A549 (cell line): ENCODE results near the gene SLC35D3. TPM values are rescaled to one million over a fixed set of nuclear protein-coding genes. Genes with fewer than 3 reads are reported as not detected.

Experiments used
- ATAC-seq, 2 experiments: fragments of 200-7000 bp in 1 of 2; fragments of >200 bp in 1 of 2; cut with Nextera tagmentation in 1 of 2; cut with Tn5 transposase in 1 of 2; 3 replicates each; pipeline versions ENCODE4 v1.8.0 to v1.9.1; 2018 to 2020; ENCODE audit warnings: mild to moderate bottlenecking in 1 of 2, moderate library complexity in 1 of 2
- CTCF ChIA-PET: fragments of 300-600 bp; sonication (Branson Sonifier 250); formaldehyde crosslinking; extraction: SDS; loops from one replicate; lab custom pipeline; 2021; ENCODE audit warnings: antibody characterized with exemption, inconsistent platforms; lab: Yijun Ruan, JAX
- POLR2A ChIA-PET: fragments of 350-600 bp; formaldehyde crosslinking; extraction: SDS; loops from one replicate; lab custom pipeline; 2021; ENCODE audit warnings: antibody characterized with exemption, inconsistent platforms; lab: Yijun Ruan, JAX
- DNase-seq, 2 experiments: peaks; one replicate each; pipeline versions ENCODE4 v3.0.0 to v3.0.0-alpha.2; 2011 to 2016; ENCODE audit warnings: low read depth in 1 of 2, low spot score in 1 of 2
- FAIRE-seq: peaks from 2 replicates; lab custom pipeline; 2011; peaks lifted over from hg19 to GRCh38; lab: Jason Lieb, UNC
- H3K27ac ChIP-seq, 2 experiments: fragments of >200 bp; sonication (Bioruptor Twin); formaldehyde crosslinking; 3 replicates each; pipeline ENCODE4 v1.5.1; 2016 to 2017
- H3K4me1 ChIP-seq: fragments of >200 bp; sonication (Bioruptor Twin); formaldehyde crosslinking; 3 replicates; pipeline ENCODE4 v1.6.1; 2016
- H3K4me2 ChIP-seq: fragments of >200 bp; sonication (Bioruptor Twin); formaldehyde crosslinking; 3 replicates; pipeline ENCODE4 v1.6.1; 2016
- H3K4me3 ChIP-seq: fragments of >200 bp; sonication (Bioruptor Twin); formaldehyde crosslinking; 3 replicates; pipeline ENCODE4 v1.5.1; 2016
- H3K9me3 ChIP-seq: fragments of >200 bp; sonication (Bioruptor Twin); formaldehyde crosslinking; 3 replicates; pipeline ENCODE4 v1.6.1; 2016
- CBX8 ChIP-seq: fragments of 200-600 bp; sonication (generic); IDR thresholded peaks from 2 replicates; pipeline ENCODE4 v1.6.1; 2016
- CEBPB ChIP-seq, 2 experiments: fragments of >200 bp in 1 of 2; sonication (Bioruptor Twin) in 1 of 2; formaldehyde crosslinking in 1 of 2; IDR thresholded peaks; 2 replicates each; pipeline ENCODE4 v1.6.1; 2012 to 2016
- EHF ChIP-seq: fragments of 250-450 bp; sonication (Bioruptor Pico); IDR thresholded peaks from 2 replicates; pipeline ENCODE4 v1.5.0; 2020; ENCODE audit warnings: mild to moderate bottlenecking
- EHMT2 ChIP-seq: fragments of 200-600 bp; sonication (generic); IDR thresholded peaks from 2 replicates; pipeline ENCODE4 v1.6.1; 2016; ENCODE audit warnings: antibody characterized with exemption, low read depth, mild to moderate bottlenecking, moderate library complexity
- ESRRA ChIP-seq: fragments of 150-350 bp; IDR thresholded peaks from 2 replicates; pipeline ENCODE4 v1.6.1; 2014; ENCODE audit warnings: mild to moderate bottlenecking, low read length, borderline replicate concordance
- FOSB ChIP-seq: fragments of 250-450 bp; sonication (Bioruptor Pico); IDR thresholded peaks from 2 replicates; pipeline ENCODE4 v1.5.0; 2020; ENCODE audit warnings: mild to moderate bottlenecking, moderate library complexity
- FOSL2 ChIP-seq, 2 experiments: fragments of 450-650 bp in 1 of 2; fragments of >200 bp in 1 of 2; sonication (Bioruptor Twin) in 1 of 2; formaldehyde crosslinking; IDR thresholded peaks; 2 replicates each; pipeline versions ENCODE4 v1.5.0 to v1.6.1; 2016 to 2020; ENCODE audit warnings: mild to moderate bottlenecking in 1 of 2, moderate library complexity in 1 of 2
- FOXS1 ChIP-seq: fragments of 250-450 bp; sonication (Bioruptor Pico); IDR thresholded peaks from 2 replicates; pipeline ENCODE4 v1.5.0; 2020; ENCODE audit warnings: mild to moderate bottlenecking, moderate library complexity
- HDAC2 ChIP-seq: fragments of 200-600 bp; sonication (generic); IDR thresholded peaks from 2 replicates; pipeline ENCODE4 v1.6.1; 2016
- HEYL ChIP-seq: fragments of 250-450 bp; sonication (Bioruptor Pico); IDR thresholded peaks from 2 replicates; pipeline ENCODE4 v1.8.0; 2021; ENCODE audit warnings: mild to moderate bottlenecking, moderate library complexity
- JUN ChIP-seq, 2 experiments: fragments of >200 bp; sonication (Bioruptor Twin); formaldehyde crosslinking; IDR thresholded peaks; 2 replicates in 1 of 2; 3 replicates in 1 of 2; pipeline ENCODE4 v1.6.1; 2016 to 2017
- KDM1A ChIP-seq: fragments of 200-600 bp; sonication (generic); IDR thresholded peaks from 2 replicates; pipeline ENCODE4 v1.6.1; 2016; ENCODE audit warnings: low read depth, mild to moderate bottlenecking
- KDM5A ChIP-seq: fragments of 200-600 bp; sonication (generic); IDR thresholded peaks from 2 replicates; pipeline ENCODE4 v1.6.1; 2016; ENCODE audit warnings: antibody characterized with exemption, mild to moderate bottlenecking
- MAZ ChIP-seq: fragments of 150-350 bp; IDR thresholded peaks from 2 replicates; pipeline ENCODE4 v1.6.1; 2014; ENCODE audit warnings: antibody characterized with exemption, low read depth, low read length, borderline replicate concordance
- MYC ChIP-seq: IDR thresholded peaks from 2 replicates; pipeline ENCODE4 v1.6.1; 2012; ENCODE audit warnings: mild to moderate bottlenecking, inconsistent platforms, low read length, improper control_type of control experiment, borderline replicate concordance
- NFE2L2 ChIP-seq: fragments of 150-350 bp; conservative IDR thresholded peaks from 2 replicates; pipeline ENCODE4 v1.6.1; 2014; ENCODE audit warnings: low read length
- NPAS2 ChIP-seq: fragments of 250-450 bp; sonication (Bioruptor Pico); IDR thresholded peaks from 2 replicates; pipeline ENCODE4 v1.8.0; 2022; ENCODE audit warnings: mild to moderate bottlenecking, moderate library complexity, borderline replicate concordance
- RARB ChIP-seq: fragments of 250-450 bp; sonication (Bioruptor Pico); IDR thresholded peaks from 2 replicates; pipeline ENCODE4 v1.8.0; 2021; ENCODE audit warnings: mild to moderate bottlenecking, moderate library complexity
- RFX5 ChIP-seq: fragments of 450-650 bp; IDR thresholded peaks from 2 replicates; pipeline ENCODE4 v1.7.1; 2014; ENCODE audit warnings: antibody characterized with exemption, mild to moderate bottlenecking, moderate library complexity
- RNF2 ChIP-seq: fragments of 200-600 bp; sonication (generic); IDR thresholded peaks from 2 replicates; pipeline ENCODE4 v1.6.1; 2016; ENCODE audit warnings: low read depth, mild to moderate bottlenecking, antibody characterized with exemption, moderate library complexity, borderline replicate concordance
- SMC3 ChIP-seq: fragments of >200 bp; sonication (Bioruptor Twin); formaldehyde crosslinking; IDR thresholded peaks from 3 replicates; pipeline ENCODE4 v1.6.1; 2018; ENCODE audit warnings: inconsistent platforms
- ZNF302 ChIP-seq: fragments of 250-450 bp; sonication (Bioruptor Pico); IDR thresholded peaks from 2 replicates; pipeline ENCODE4 v1.9.0; 2021; ENCODE audit warnings: inconsistent platforms, mild to moderate bottlenecking, moderate library complexity
- WGBS: methylation state at CpG from one replicate; pipeline ENCODE4 v1.1.6; 2017; ENCODE audit errors: missing lambda C conversion rate; 5-methylcytosine and 5-hydroxymethylcytosine counted together
- polyA plus RNA-seq, 4 experiments: library from polyadenylated mRNA; depleted of rRNA in 3 of 4; stranded (reverse); fragments of >200 nt; fragmentation: RNase III in 1 of 4; extraction: RNeasy Plus Mini Kit Qiagen cat#74134 plus additional on column Dnase treatment in 1 of 4; gene quantifications; 2 replicates in 3 of 4; 3 replicates in 1 of 4; pipeline ENCODE4 v1.2.3, GENCODE V29; 2011 to 2017
- TF ChIP-seq, protein P1 (sequence below): IDR thresholded peaks from 2 replicates; pipeline ENCODE4 v1.6.1; 2012; ENCODE audit warnings: low read depth, borderline replicate concordance
- TF ChIP-seq, protein P2 (sequence below): IDR thresholded peaks from 2 replicates; pipeline ENCODE4 v1.6.1; 2012

The SLC35D3 gene
- polyA plus RNA-seq, 2 of the 4 experiments (the other 2 are of a cell fraction) = not detected

GRCh38 chr6:136923116-136923953 is 1.2 kb downstream of the SLC35D3 start (continued):
- TF ChIP-seq SMC3 = no peak
- no peak for TF ChIP-seq ZNF302 (CRISPR knock-in tag)
- TF ChIP-seq, protein P1, sequence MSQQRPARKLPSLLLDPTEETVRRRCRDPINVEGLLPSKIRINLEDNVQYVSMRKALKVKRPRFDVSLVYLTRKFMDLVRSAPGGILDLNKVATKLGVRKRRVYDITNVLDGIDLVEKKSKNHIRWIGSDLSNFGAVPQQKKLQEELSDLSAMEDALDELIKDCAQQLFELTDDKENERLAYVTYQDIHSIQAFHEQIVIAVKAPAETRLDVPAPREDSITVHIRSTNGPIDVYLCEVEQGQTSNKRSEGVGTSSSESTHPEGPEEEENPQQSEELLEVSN = no peak
- no peak for TF ChIP-seq RFX5
- no peak for TF ChIP-seq RNF2
- TF ChIP-seq FOSB (CRISPR knock-in tag) = no peak
- no peak for TF ChIP-seq CEBPB (IDR thresholded peaks at IDR 0.05)
- TF ChIP-seq MYC = no peak
- TF ChIP-seq HDAC2 = no peak

DNA sequence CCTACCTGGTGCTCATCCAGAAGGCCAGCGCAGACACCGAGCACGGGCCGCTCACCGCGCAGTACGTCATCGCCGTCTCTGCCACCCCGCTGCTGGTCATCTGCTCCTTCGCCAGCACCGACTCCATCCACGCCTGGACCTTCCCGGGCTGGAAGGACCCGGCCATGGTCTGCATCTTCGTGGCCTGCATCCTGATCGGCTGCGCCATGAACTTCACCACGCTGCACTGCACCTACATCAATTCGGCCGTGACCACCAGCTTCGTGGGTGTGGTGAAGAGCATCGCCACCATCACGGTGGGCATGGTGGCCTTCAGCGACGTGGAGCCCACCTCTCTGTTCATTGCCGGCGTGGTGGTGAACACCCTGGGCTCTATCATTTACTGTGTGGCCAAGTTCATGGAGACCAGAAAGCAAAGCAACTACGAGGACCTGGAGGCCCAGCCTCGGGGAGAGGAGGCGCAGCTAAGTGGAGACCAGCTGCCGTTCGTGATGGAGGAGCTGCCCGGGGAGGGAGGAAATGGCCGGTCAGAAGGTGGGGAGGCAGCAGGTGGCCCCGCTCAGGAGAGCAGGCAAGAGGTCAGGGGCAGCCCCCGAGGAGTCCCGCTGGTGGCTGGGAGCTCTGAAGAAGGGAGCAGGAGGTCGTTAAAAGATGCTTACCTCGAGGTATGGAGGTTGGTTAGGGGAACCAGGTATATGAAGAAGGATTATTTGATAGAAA is 2.0 kb downstream of the SLC35D3 start:
- ATAC-seq = no peak
- TF ChIP-seq NPAS2 = no peak
- no peak for TF ChIP-seq ESRRA
- TF ChIP-seq, protein P2, sequence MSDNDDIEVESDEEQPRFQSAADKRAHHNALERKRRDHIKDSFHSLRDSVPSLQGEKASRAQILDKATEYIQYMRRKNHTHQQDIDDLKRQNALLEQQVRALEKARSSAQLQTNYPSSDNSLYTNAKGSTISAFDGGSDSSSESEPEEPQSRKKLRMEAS = no peak
- TF ChIP-seq JUN (IDR thresholded peaks at IDR 0.05) = no peak
- TF ChIP-seq MAZ = no peak
- no peak for TF ChIP-seq KDM5A
- TF ChIP-seq ZNF302 (CRISPR knock-in tag) = no peak
- no peak for TF ChIP-seq FOSB (CRISPR knock-in tag)
- no peak for TF ChIP-seq RARB (CRISPR knock-in tag)
- no peak for TF ChIP-seq HEYL (CRISPR knock-in tag)
- TF ChIP-seq NFE2L2 = no peak
- FAIRE-seq = no peak
- DNase-seq = no peak
- ChIA-PET CTCF (interaction anchor here (1.2 kb wide), 1 partner anchor 33 kb away, joined by 3 read pairs; no protein-coding TSS in a partner anchor), POLR2A (no interaction called here)
- Histone ChIP-seq H3K4me3 (no peak overlapping the region), H3K4me1 (no peaks in the 10 kb centered on the region), H3K27ac (no peak overlapping the region), H3K4me2 (no peak overlapping the region), H3K9me3 (no peaks in the 10 kb centered on the region)
- 82% methylated on average over 27 of the region's 40 CpGs for WGBS

DNA sequence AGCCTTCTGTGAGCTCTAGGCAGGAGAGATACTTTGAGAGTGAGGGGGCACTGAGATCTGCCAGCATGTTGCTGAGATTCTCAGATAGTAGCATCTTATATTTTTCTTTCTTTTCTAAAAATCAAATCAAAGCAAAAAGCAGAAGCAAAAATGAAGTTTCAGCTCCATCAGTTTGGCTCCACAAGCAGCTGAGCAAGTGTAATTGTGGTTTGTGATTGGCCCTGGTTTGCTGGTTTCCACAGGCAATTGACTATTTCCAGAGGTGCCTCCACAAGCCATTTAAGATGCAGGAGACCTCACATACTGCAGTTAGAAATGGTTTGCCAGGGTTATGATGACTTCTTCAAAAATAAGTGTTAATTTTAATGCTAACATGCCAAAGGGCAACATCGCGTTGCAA is 4.3 kb downstream of the SLC35D3 start:
- ATAC-seq = no peak
- H3K4me1 ChIP-seq = no peaks in the 10 kb centered on the region
- FAIRE-seq = no peak
- TF ChIP-seq FOSL2 (IDR thresholded peaks at IDR 0.05) (no peak), FOSL2 (CRISPR knock-in tag; IDR thresholded peaks at IDR 0.05) (no peak), EHF (CRISPR knock-in tag) (no peak), MYC (no peak), EHMT2 (no peak), KDM1A (no peak), FOSB (CRISPR knock-in tag) (no peak), RARB (CRISPR knock-in tag) (no peak), CEBPB (IDR thresholded peaks at IDR 0.05) (no peak), RFX5 (no peak), RNF2 (no peak), FOXS1 (CRISPR knock-in tag) (no peak), CBX8 (no peak), MAZ (no peak)
- CTCF ChIA-PET = interaction anchor here (0.6 to 1.4 kb wide), 2 partner anchors 12 to 375 kb away, joined by 3 to 6 read pairs; no protein-coding TSS in a partner anchor
- POLR2A ChIA-PET = no interaction called here
- H3K9me3 ChIP-seq = no peaks in the 10 kb centered on the region
- no peak for DNase-seq
- H3K4me3 ChIP-seq = no peak overlapping the region
- H3K27ac ChIP-seq = no peak overlapping the region
- no peak overlapping the region for H3K4me2 ChIP-seq
- WGBS = 89% methylated on average over 2 of the region's 2 CpGs
